ENCODE measurements around the gene TXNDC11. TPM values are rescaled to one million over a fixed set of nuclear protein-coding genes. Genes with fewer than 3 reads are reported as not detected.

The TXNDC11 gene
- total RNA-seq, 1 donor from 2014 or later: 39.7 TPM

- no peak overlapping the region for H3K27ac Mint-ChIP-seq (ENCODE audit: unreplicated experiment)
- DNase-seq (ENCODE audit: low spot score): no peak
- H3K36me3 Mint-ChIP-seq (ENCODE audit: low read depth): peaks cover 22% of the 10 kb centered on the region
- H3K9me3 Mint-ChIP-seq (ENCODE audit: low read depth): no peaks in the 10 kb centered on the region
- H3K27me3 Mint-ChIP-seq (ENCODE audit: low read depth): no peaks in the 10 kb centered on the region
- TF ChIP-seq CTCF (IDR thresholded peaks at IDR 0.05): no peak
- H3K4me1 Mint-ChIP-seq (ENCODE audit: low read depth): peaks cover 69% of the 10 kb centered on the region
- H3K4me3 Mint-ChIP-seq (ENCODE audit: unreplicated experiment): no peak overlapping the region
Observed at GRCh38 chr16:11738742-11739544, 3.7 kb downstream of the TXNDC11 start.

DNA sequence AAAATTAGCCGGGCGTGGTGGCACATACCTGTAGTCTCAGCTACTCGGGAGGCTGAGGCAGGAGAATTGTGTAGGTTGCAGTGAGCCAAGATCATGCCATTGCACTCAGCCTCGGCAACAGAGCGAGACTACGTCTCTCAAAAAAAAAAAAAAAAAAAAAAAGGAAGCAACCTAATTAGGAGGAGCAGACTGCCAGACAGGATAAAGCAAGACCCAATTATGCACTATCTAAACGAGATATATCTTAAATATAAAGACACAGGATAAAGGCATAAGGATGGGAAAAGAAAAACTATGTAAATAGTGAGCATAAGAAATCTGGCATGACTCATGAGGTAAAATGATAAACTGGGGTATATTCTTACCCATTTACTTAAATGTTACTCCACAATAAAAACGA, 4.9 kb downstream of the TXNDC11 start:
- H3K9me3 Mint-ChIP-seq (ENCODE audit: low read depth): no peaks in the 10 kb centered on the region
- no peak overlapping the region for H3K4me3 Mint-ChIP-seq (ENCODE audit: unreplicated experiment)
- DNase-seq (ENCODE audit: low spot score): no peak
- peaks cover 28% of the 10 kb centered on the region for H3K36me3 Mint-ChIP-seq (ENCODE audit: low read depth)
- peak overlapping the region; percentile 22 for H3K27ac Mint-ChIP-seq (ENCODE audit: unreplicated experiment)
- H3K27me3 Mint-ChIP-seq (ENCODE audit: low read depth): no peaks in the 10 kb centered on the region
- TF ChIP-seq CTCF (IDR thresholded peaks at IDR 0.05): no peak
- peaks cover 59% of the 10 kb centered on the region for H3K4me1 Mint-ChIP-seq (ENCODE audit: low read depth)

GRCh38 chr16:11736903-11737302, 5.8 kb downstream of the TXNDC11 start:
- Mint-ChIP-seq H3K27ac (ENCODE audit: unreplicated experiment) (peak overlapping the region; percentile 27), H3K36me3 (ENCODE audit: low read depth) (peaks cover 33% of the 10 kb centered on the region)
- TF ChIP-seq CTCF (IDR thresholded peaks at IDR 0.05): no peak

DNA sequence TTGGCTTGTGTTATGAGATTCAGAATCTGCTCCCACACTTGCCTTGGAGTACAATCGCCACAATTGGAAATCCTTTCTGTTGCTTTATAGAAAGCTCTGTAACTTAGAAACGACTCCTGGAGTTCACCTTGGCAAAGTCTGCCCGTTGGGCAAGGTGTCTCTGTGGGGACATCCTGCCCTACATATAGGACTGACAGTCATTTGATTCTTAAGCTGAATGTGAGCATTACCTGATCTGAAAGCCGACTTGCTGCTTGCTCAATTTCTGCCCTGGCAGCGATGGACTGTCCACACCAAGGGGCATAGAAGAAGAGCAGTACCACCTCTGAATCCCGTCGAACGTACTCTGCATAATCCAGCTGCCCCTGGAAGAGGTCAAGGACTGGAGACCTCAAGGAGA, 6.9 kb downstream of the TXNDC11 start:
- H3K27me3 Mint-ChIP-seq (ENCODE audit: low read depth): no peaks in the 10 kb centered on the region
- no peak overlapping the region for H3K4me3 Mint-ChIP-seq (ENCODE audit: unreplicated experiment)
- DNase-seq (ENCODE audit: low spot score): no peak
- H3K27ac Mint-ChIP-seq (ENCODE audit: unreplicated experiment): no peak overlapping the region
- H3K36me3 Mint-ChIP-seq (ENCODE audit: low read depth): peaks cover 35% of the 10 kb centered on the region
- TF ChIP-seq CTCF (IDR thresholded peaks at IDR 0.05): no peak
- H3K4me1 Mint-ChIP-seq (ENCODE audit: low read depth): peaks cover 48% of the 10 kb centered on the region
- H3K9me3 Mint-ChIP-seq (ENCODE audit: low read depth): no peaks in the 10 kb centered on the region

More at GRCh38 chr16:11736903-11737302, 5.8 kb downstream of the TXNDC11 start:
- DNase-seq (ENCODE audit: low spot score): no peak
- Mint-ChIP-seq H3K4me3 (ENCODE audit: unreplicated experiment) (no peak overlapping the region), H3K27me3 (ENCODE audit: low read depth) (no peaks in the 10 kb centered on the region), H3K4me1 (ENCODE audit: low read depth) (peaks cover 59% of the 10 kb centered on the region), H3K9me3 (ENCODE audit: low read depth) (no peaks in the 10 kb centered on the region)

DNA sequence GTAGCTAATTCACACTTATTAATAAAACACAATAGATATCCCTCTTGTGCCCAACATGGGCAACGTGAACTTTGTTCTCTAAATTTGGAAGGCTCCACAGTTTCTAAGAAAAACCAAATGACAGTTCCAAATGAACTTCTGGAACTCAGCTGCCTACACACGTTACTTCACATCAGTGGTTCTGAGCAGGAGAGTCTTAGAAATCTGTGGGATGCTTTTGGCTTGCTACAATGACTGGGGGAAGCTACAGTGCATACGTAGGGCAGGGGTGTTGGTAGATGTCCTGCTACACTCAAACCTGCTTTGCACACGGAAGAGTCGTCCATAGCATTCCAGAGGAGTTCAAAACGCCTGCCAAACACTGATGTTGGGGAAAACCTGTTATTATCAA, 8.0 kb downstream of the TXNDC11 start:
- Mint-ChIP-seq H3K36me3 (ENCODE audit: low read depth) (peaks cover 36% of the 10 kb centered on the region), H3K9me3 (ENCODE audit: low read depth) (no peaks in the 10 kb centered on the region)

More for the DNA sequence above, 8.0 kb downstream of the TXNDC11 start:
- no peak for TF ChIP-seq CTCF (IDR thresholded peaks at IDR 0.05)
- Mint-ChIP-seq H3K27me3 (ENCODE audit: low read depth) (no peaks in the 10 kb centered on the region), H3K4me1 (ENCODE audit: low read depth) (peaks cover 41% of the 10 kb centered on the region), H3K4me3 (ENCODE audit: unreplicated experiment) (no peak overlapping the region), H3K27ac (ENCODE audit: unreplicated experiment) (no peak overlapping the region)
- no peak for DNase-seq (ENCODE audit: low spot score)

Measured in chondrocyte (in vitro differentiated cells).